ENCODE data around the gene KIF17.
"Not testable (repeated sequence)": the region's sequence is repeated elsewhere in the genome, so short reads cannot be mapped to it uniquely, and the experiment has no call there.

Gene KIF17

DNA sequence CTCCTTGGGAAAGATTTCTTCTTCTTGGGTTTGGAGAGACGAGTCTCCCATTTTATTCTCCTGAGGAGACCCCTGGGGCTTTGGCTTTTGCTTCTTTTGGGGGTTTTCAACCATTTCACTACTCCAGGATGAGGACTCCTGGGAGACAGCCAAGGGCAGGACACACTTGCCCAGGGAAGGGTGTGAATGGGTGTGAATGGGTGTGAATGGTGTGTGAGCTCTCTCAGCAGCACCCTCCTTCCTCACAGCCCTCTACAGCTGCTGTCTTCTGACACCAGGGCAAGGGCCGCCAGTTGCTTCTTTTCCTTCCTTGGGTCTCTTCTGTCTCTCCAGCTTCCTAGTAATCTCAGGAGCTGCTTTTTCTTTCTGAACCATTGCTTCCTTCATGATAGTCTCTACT lies 24.2 kb downstream of the KIF17 start:
- DNase-seq (ENCODE audit: low read depth in 2 of 2, low spot score in 1 of 2), result no peak

DNA sequence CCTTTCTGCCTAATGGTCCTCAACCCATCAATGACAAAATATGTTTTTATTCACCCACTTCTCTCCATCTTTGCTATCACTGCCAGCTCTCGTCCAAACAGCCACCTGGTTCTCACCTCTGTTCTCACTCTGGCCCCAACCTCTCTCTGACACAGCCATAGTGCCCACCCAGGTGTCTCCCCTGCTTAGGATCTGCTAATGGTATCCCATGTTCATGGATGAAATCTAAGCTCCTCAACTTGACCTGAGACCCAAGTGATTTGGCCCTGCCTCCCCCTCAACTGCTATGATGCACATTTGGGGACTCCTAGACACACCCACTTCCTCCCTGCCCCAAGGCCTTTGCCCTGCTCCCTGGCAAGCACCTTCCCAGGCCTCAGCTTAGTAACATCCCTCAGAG lies 25.9 kb downstream of the KIF17 start:
- no peak for DNase-seq (ENCODE audit: low read depth in 2 of 2, low spot score in 1 of 2)

DNA sequence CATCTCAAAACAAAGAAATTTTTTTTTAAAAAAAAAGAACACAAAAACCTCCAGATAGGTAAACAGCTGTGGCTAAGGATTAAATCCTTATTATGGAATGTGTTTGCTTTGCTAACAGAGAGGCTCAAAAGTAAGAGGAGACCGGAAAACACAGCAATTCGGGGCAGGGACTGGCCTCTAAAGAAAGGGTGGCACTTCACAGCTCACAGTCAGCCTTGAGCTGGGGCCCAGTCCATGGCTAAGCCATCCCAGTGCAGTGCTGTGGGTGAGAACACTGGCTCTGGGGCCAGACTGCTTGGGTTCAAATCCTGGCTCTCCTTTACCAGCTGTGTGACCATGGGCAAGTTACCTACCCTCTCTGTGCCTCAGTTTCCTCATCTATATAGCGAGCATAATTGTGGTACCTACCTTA lies 28.2 kb downstream of the KIF17 start:
- DNase-seq (ENCODE audit: low read depth in 2 of 2, low spot score in 1 of 2), result no peak

DNA sequence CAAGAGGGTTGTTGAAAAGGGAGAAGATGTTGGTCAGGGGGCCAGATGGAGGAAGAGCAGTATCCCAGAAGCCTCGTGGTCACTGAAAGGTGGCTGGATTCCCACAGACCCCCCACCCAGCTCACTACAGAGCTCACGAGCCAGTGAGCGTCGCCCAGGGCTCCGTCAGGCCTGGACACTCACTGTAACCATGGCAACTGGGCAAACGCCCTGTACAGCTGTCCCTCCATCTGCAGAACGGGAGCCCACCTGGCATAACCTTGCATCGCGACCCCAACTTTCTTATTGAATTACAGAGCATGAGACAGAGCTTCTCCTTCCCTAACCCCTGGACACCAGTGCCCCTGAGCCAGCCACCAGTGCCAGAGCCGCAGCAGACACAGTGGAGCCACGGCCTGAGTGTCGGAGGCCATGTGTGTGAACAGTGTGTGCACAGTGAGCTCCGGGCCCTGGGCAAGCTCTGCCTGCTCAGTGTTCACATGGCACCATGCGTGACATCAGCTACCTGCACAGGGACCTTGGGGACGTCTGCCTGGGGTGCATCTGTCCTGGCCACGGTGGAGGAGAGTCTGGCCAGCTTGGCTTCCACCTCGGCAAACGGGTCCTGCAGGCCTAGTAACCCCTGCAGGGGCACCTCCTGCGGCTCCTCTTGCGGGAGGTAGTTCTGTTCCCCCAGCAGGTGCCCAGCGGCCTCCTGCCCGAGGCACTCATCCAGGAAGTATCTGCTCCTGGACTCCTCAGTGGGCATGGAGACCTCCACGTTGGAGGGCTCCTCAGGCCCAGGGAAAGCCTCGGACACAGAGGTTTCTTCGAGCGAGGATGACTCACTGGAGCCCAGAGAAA lies 30.7 kb downstream of the KIF17 start:
- no peak for DNase-seq (ENCODE audit: low read depth in 2 of 2, low spot score in 1 of 2)

DNA sequence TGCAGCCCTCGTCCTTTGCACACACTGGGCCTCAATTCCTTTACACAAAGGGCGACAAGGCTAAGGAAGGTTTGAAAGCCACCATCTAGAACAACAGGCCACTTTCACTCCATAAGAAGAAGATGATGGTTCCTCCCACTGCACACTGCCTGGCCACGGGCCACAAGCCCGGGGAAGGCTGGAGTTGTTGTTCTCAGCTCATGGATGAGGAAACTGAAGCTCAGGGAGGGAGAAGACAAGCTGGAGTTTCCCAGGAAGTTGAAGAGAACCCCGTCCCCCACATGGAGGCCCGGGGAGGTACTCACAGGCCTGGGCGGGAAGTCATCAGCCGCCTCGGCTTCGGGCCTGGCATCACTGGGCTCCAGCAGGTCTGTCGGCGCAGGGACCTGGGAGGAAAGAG lies 32.1 kb downstream of the KIF17 start:
- no peak for DNase-seq (ENCODE audit: low read depth in 2 of 2, low spot score in 1 of 2)

DNA sequence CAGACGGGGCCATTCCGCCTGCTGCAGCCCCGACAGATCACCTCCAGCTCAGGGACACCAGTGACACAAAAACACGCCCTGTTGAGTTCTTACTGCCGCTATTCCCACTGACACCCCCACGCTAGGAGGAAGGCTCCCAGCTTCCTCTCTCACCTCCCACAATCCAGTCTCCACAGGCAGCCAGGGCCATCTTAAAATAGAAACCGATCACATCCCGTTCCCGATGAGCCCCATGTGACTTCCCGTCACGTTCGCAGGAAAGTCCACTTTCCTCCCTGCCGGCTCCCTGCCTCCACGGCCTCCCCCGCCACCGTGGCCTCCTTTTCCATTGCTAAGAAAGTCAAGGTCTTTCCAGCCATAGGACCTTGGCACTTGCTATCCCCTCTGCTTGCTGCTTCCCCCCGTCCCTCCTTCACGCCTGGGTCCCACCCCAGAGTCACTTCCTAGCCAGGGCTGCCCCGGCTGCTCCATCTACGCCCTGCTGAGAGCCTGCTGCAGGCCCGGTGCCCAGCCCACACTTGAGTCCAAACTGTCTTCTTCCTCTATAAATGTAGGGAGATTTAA lies 32.6 kb downstream of the KIF17 start:
- no peak for DNase-seq (ENCODE audit: low read depth in 2 of 2, low spot score in 1 of 2)

DNA sequence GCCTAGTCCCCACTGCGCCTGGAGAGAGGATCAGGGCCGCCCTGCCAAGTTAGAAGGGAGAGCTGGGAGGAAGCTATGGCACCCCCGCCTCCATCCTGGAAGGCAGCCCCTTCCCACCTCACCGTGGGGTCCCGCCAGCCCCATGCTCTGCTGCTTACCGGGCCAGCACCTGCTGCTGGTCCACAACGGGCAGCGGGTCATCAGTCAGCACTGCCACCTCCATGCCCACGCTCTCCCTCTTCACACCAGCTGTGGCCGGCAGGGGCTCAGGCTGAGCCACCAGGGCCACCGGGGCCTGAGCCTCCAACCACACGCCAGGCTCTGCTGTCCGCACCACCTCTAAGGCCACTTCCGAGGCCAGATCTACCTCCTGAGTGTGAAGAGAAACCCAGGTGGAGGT lies 33.2 kb downstream of the KIF17 start:
- no peak for DNase-seq (ENCODE audit: low read depth in 2 of 2, low spot score in 1 of 2)

DNA sequence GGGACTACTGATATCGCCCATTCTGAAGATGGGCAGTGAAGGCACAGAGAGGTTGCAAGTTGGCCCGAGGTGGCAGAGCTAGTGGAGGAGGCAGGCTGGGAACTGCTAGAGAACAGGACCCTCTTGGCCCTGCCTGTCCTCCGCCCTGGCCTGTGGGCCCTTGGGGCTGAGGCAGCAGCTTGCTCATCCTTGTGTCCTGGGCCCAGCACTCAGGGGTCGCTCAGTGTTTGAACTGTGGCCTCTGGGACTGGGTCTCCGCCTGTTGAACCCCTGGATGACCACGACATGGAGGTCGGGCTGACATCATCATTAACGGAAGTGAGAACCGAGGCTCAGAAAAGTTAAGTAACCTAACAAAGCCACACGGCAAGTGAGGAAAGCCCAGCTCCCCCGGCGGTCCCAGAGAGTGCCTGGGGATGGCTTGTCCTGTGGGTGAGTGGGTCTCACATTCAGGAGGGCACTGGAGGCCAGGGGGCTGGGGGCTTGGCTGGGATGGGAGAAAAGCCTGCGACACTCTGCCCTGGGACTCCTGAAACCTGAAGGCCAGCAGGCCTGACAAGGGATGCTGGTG lies 33.7 kb downstream of the KIF17 start:
- DNase-seq (ENCODE audit: low read depth in 2 of 2, low spot score in 1 of 2), result no peak

DNA sequence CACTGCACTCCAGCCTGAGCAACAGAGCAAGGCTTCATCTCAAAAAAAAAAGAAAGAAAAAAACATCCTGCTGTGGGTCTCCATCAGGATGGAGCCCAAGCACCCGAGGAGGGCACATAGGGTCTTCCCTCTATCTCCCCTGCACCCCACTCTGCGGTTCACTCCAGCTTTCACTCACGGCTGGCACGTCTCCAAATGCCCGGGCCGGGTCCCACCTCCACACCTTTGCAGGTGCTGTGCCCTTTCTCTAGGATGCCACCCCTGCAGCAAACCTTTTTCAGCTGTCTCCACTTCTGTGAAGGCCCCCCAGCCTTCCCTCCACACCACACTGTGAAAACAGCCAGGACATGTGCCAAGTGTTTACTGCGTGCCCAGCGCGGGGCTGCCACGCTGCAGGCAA lies 34.2 kb downstream of the KIF17 start:
- DNase-seq (ENCODE audit: low read depth in 2 of 2, low spot score in 1 of 2), result no peak

DNA sequence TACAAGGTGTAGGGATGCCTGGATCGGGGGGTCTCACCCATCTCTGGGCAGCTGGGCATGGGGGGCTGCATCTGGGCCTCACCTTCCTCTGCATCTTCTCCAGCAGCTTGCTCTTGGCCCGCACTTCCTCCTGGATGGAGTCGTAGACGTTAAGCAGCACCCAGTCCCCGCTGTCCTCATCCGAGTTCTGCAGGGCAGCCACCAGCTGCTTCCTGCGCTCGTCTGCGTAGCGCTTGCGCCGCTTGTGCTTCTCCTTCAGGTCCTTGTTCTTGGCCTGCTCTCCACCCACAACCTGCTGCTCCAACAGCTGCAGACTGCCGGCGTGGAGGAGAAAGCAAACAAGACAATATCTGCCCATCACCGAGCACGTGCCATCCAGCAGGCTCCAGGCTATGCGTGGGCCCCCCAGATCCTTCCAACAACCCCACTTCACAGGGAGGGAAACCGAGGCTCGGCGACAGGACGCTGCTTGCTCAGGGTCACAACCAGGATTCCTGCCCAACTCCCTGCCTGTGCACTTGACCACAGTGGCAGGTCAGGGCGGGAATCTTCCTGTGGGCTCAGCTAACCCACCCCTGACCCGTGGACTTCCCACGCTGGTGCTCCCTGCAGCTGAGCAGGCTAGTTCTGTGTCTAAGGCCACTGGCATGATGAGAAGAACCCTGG lies 35.1 kb downstream of the KIF17 start:
- no peak for DNase-seq (ENCODE audit: low read depth in 2 of 2, low spot score in 1 of 2)

DNA sequence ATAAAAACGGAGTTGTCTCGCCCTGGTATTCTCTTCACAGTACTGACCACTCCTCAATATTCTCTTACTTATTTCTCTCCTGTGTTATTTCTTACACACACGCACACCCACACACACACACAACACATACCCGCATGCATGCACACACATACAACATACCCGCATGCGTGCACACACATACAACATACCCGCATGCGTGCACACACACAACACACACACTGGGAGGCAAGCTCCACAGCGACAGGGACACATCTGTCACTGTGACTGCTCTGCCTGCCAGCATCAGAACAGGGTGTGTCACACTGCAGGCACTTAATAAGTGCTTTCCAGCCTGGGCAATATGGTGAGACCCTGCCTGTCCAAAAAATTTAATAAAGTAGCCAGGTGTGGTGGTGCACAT lies 35.8 kb downstream of the KIF17 start:
- DNase-seq (ENCODE audit: low read depth in 2 of 2, low spot score in 1 of 2), result no peak

DNA sequence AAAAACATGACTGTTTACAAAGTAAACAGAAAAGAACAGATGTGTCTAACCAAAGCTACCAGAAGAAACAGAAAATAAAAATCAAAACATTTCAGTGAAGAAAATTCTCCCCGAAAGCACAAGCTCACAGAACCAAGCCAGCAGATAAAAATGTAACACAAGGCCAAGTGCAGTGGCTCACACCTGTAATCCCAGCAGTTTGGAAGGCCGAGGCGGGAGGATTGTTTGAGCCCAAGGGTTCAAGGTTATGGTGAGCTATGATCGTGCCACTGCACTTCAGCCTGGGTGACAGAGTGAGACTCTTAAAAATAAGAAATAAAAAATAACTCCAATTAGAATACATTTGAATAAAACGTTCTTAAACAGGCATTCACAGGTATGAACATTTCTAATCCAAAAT lies 37.5 kb downstream of the KIF17 start:
- DNase-seq (ENCODE audit: low read depth in 2 of 2, low spot score in 1 of 2), result no peak

DNA sequence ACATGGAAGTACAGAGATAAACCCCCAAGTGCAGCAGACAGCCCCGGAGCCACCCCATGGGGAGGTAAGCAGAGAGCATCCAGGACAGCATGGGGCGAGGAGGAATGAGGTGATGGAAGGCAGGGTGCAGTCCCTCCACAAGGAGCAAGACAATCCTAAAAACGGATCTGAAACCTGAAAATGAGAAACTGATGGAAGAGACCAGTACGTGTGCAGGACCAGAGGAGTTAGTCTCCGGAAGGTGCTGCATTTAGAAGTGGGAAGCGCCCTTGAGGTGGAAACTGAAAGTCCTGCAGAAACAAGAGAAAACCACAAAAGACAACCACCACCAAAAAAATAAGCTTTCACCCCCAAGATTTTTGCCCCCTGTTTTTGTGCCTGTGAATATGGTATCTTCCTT lies 39.2 kb downstream of the KIF17 start:
- no peak for DNase-seq (ENCODE audit: low read depth in 2 of 2, low spot score in 1 of 2)

DNA sequence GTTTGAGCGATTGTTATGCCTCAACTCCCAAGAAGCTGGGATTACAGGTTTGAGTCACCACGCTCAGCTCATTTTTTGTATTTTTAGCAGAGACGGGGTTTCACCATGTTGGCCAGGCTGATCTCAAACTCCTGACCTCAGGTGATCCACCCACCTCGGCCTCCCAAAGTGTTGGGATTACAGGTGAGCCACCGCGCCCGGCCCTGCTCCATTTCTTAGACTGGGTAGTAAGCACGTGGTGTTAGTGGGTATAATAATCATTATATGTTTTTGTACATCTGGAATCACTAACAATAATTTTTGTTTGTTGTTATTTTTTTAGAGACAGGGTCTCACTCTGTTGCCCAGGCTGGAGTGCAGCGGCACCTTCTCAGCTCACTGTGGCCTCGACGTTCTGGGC lies 44.2 kb downstream of the KIF17 start:
- DNase-seq (ENCODE audit: low read depth in 2 of 2, low spot score in 1 of 2), result not testable (repeated sequence)

DNA sequence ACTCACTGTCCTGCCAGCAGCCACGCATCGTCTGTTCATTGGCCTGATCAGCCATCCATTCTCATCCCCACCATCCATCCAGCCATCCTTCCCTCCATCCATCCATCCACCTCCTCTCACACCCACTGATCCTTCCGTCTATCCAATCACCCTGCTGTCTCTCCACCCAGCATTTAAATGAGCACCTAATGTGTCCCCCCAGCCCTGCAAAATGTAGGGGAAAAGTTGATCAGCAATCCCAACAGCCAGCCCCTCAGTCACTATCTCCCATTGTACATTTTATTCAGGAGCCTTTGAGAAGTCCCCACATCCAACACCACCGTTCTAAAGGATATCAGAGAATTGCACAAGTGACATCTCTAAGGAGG lies 45.6 kb downstream of the KIF17 start:
- DNase-seq (ENCODE audit: low read depth in 2 of 2, low spot score in 1 of 2), result no peak

DNA sequence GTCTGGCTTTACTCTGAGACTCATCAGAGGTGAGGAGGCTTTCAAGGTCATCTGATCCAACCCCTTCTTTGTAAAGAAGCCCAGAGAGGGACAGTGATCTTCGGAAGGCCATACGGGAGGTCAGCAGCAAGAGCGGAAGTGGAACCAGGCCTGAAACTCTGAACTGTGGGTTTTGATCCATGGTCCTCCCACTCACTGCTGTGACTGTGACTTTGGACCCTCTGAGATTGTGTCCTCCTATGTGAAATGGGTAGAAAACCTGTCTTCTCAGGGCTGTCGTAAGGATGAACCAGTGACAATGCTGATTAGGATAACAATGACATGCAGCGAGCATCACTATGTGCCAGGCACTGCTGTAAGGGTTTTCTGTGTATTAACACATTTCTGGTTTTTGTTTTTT lies 46.9 kb downstream of the KIF17 start:
- DNase-seq (ENCODE audit: low read depth in 2 of 2, low spot score in 1 of 2), result no peak

DNA sequence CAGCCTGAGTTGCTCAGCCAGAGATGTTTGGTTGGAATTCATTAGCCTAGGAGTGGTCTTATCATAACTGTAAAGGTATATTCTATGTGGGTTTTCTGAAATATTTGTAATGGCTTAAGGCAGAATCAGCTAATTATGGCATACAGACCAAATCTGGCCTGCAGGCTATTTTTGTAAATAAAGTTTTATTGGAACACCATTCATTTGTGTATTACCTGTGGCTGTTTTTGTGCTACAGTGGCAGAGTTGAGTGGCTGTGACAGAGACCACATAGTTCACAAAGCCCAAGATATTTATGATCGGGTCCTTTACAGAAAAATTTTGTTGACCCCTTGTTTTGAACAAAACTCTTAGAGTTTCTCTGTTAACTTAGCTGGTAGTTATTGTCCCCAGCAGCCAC lies 49.2 kb downstream of the KIF17 start:
- no peak for DNase-seq (ENCODE audit: low read depth in 2 of 2, low spot score in 1 of 2)

DNA sequence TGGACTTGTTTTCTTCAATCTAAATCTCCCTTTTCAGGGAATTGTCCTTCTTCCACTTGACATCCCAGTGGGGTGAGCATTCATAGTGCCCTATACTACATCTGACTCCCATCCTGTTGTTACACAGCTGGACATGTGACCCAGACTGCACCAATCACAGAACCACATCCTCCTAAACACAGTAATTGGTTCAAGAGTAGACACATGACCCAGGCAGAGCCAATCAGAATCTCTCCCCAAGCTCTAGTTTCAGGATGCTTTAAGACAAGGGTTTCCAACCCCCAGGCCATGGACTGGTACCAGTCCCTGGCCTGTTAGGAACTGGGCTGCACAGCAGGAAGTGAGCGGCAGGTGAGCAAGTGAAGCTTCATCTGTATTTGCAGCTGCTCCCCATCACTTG lies 51.0 kb downstream of the KIF17 start:
- no peak for DNase-seq (ENCODE audit: low read depth in 2 of 2, low spot score in 1 of 2)

DNA sequence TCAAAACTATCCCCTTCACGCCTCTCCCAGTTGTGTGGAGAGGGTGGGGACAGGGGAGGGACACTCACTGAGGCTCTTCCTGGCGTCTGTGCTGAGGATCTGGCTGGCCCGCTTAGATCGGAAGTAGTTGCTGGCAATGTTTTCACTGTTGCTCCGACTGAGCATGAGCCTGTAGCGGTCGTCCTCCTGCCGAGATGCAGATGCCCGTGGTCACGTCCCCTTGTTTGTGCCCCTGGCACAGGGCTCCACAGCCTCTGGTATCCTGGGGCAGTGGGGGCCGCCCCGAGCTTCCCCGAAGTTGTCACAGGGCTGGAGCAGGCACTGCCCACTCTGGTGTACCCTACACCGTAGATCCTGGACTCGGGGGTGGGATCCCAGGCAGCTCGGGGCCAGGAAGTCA lies 51.7 kb downstream of the KIF17 start:
- no peak for DNase-seq (ENCODE audit: low read depth in 2 of 2, low spot score in 1 of 2)

DNA sequence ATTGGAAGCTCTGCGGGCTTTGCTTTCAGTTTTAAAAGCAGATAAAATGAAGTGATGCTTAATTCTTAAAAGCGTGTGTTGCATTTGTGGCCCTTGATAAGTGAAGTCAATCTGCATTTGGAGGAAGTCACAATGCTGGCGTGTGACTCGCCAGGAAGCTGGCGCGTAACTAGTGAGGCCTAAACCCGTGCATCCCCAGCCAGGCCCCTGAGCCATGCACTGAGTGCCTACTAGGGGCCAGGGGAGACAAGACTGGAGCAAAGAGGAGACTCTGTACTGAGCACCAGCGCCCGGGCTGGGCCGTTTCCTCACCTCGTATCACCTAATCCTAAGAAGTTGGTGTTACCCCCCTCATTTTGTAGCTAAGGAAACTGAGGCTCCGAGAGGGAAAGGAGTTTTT lies 52.1 kb downstream of the KIF17 start:
- DNase-seq (ENCODE audit: low read depth in 2 of 2, low spot score in 1 of 2), result no peak

DNA sequence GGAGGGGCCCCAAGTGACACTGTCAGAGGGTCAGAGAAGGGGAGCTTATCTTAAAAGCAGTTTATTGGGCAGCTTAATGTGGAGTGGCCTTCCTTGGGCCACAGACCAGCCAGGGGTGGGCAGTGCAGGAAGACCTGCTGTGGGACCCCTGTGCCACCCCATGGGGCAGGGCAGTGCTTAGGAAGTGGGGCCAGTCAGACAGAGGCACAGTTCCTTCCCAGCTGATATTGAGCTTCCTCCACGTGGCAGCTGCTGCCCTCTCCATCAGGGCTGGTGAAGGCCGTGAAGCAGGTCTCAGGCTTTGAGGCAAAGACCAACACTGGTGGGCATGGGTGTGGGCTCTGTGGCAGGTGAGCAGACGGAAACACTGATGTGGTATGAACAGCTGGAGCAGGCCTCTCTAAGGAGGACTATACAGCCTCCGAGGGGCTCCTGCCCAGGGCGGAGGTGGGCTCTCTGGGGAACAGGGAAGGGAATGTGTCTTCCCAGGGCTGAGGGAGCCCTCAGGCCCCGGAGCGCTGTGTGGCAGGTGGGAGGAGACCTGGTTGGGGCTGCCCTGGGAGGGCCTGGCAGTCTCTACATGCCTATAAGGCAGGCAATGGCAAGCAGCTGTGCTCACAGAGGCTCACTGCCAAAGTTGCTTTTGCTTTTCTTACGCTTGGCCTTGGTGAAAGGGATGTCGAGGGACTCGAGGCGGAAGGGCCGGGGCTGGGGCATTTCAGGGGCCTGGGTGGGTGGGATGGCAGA lies 53.7 kb downstream of the KIF17 start:
- no peak for DNase-seq (ENCODE audit: low read depth in 2 of 2, low spot score in 1 of 2)

DNA sequence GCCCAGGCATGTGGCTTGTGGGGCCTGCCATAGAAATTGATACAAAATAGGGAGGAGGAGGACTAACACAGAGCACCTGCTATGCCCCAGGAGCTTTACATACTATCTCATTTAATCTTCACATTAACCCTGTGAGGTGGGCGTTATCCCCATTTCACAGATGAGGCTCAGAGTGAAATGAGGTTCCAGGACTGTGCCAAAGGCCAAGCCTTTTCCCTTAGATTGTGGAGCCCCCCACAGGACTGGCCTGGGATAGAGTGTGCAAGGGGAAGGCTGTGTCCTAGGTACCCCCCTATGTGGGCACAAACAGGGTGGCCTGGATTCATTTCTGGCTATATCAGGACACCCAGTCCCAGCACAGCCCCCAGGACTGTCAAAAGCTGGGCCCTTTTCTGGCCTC lies 54.4 kb downstream of the KIF17 start:
- no peak for DNase-seq (ENCODE audit: low read depth in 2 of 2, low spot score in 1 of 2)
